ENCODE measurements around the gene EPOP. TPM values are rescaled to one million over a fixed set of nuclear protein-coding genes. Genes with fewer than 3 reads are reported as not detected.
A peak's percentile ranks its signal among the peaks of the same experiment; 100 is the strongest.

Gene EPOP
- total and polyA plus RNA-seq, 2 of the 13 experiments (the other 11 are each of a cell fraction or from before 2014, with no cell fraction given) = 14.7 to 37.8 TPM

DNA sequence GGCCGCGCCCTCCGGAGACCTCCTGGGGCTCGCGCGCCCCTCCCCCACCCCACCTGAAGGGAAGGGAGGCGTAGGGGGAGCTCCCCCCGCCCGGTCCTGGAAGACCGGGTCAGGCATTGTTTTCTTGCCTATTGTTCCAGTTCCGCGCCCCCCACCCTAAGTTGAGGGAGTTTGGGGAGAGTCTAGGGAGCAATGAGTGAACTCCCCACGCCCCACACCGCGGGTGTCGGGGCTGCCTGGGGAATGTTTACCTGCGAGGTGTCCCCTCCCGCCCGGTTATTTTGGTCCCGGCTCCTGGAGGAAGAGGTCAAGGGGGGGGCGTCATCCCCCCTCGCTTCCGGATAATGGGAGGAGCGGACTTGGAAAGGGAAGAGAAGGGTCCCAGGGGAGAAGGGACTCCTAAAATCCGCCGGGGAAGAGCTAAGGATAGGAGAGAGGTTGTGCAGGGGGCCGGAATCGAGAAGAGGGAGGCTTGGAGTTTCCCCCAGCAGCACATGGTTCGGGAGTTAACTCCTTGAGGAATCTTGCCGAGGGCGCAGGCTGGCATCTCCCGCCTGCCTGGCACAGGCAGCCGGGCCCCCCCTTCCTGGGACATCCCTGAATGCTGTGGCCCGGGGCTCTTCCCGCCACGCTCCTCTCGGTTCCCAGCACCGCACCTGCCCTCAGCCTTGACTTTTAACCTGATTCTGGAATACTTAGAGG lies 31.2 kb upstream of the EPOP start (continued):
- TF ChIP-seq, protein P1, sequence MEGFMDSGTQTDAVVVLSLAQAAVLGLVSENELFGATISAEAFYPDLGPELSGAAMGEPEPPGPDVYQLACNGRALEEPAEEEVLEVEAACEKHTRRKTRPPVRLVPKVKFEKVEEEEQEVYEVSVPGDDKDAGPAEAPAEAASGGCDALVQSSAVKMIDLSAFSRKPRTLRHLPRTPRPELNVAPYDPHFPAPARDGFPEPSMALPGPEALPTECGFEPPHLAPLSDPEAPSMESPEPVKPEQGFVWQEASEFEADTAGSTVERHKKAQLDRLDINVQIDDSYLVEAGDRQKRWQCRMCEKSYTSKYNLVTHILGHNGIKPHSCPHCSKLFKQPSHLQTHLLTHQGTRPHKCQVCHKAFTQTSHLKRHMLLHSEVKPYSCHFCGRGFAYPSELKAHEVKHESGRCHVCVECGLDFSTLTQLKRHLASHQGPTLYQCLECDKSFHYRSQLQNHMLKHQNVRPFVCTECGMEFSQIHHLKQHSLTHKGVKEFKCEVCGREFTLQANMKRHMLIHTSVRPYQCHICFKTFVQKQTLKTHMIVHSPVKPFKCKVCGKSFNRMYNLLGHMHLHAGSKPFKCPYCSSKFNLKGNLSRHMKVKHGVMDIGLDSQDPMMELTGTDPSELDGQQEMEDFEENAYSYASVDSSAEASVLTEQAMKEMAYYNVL (CRISPR knock-in tag; IDR thresholded peaks at IDR 0.05; ENCODE audit: borderline replicate concordance) = 0 out of 2 replicates have a peak, but pooled peaks have one; percentile 36
- TF ChIP-seq, protein P2, sequence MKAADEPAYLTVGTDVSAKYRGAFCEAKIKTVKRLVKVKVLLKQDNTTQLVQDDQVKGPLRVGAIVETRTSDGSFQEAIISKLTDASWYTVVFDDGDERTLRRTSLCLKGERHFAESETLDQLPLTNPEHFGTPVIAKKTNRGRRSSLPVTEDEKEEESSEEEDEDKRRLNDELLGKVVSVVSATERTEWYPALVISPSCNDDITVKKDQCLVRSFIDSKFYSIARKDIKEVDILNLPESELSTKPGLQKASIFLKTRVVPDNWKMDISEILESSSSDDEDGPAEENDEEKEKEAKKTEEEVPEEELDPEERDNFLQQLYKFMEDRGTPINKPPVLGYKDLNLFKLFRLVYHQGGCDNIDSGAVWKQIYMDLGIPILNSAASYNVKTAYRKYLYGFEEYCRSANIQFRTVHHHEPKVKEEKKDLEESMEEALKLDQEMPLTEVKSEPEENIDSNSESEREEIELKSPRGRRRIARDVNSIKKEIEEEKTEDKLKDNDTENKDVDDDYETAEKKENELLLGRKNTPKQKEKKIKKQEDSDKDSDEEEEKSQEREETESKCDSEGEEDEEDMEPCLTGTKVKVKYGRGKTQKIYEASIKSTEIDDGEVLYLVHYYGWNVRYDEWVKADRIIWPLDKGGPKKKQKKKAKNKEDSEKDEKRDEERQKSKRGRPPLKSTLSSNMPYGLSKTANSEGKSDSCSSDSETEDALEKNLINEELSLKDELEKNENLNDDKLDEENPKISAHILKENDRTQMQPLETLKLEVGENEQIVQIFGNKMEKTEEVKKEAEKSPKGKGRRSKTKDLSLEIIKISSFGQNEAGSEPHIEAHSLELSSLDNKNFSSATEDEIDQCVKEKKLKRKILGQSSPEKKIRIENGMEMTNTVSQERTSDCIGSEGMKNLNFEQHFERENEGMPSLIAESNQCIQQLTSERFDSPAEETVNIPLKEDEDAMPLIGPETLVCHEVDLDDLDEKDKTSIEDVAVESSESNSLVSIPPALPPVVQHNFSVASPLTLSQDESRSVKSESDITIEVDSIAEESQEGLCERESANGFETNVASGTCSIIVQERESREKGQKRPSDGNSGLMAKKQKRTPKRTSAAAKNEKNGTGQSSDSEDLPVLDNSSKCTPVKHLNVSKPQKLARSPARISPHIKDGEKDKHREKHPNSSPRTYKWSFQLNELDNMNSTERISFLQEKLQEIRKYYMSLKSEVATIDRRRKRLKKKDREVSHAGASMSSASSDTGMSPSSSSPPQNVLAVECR (CRISPR knock-in tag; IDR thresholded peaks at IDR 0.05; ENCODE audit: borderline replicate concordance) = peak; percentile 66
- TF ChIP-seq CEBPB (IDR thresholded peaks at IDR 0.05; ENCODE audit: borderline replicate concordance, low read depth, low read length) (no peak), NCOA1 (CRISPR knock-in tag; IDR thresholded peaks at IDR 0.05) (peak; percentile 75), SYNCRIP (IDR thresholded peaks at IDR 0.05; ENCODE audit: insufficient read depth, low read depth, low read length) (no peak), SRSF4 (IDR thresholded peaks at IDR 0.05; ENCODE audit: low read depth, low read length, poor library complexity, severe bottlenecking) (no peak), RCOR2 (CRISPR knock-in tag; IDR thresholded peaks at IDR 0.05) (no peak), MZF1 (CRISPR knock-in tag; IDR thresholded peaks at IDR 0.05; ENCODE audit: borderline replicate concordance) (no peak), ZNF792 (CRISPR knock-in tag; IDR thresholded peaks at IDR 0.05) (no peak), SP1 (IDR thresholded peaks at IDR 0.05) (no peak), SP1 (CRISPR knock-in tag; IDR thresholded peaks at IDR 0.05) (no peak)
- TF ChIP-seq, protein P3, sequence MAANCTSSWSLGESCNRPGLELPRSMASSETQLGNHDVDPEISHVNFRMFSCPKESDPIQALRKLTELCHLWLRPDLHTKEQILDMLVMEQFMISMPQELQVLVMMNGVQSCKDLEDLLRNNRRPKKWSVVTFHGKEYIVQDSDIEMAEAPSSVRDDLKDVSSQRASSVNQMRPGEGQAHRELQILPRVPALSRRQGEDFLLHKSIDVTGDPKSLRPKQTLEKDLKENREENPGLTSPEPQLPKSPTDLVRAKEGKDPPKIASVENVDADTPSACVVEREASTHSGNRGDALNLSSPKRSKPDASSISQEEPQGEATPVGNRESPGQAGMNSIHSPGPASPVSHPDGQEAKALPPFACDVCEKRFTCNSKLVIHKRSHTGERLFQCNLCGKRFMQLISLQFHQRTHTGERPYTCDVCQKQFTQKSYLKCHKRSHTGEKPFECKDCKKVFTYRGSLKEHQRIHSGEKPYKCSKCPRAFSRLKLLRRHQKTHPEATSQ (CRISPR knock-in tag; IDR thresholded peaks at IDR 0.05; ENCODE audit: borderline replicate concordance) = no peak
- TF ChIP-seq, protein P4, sequence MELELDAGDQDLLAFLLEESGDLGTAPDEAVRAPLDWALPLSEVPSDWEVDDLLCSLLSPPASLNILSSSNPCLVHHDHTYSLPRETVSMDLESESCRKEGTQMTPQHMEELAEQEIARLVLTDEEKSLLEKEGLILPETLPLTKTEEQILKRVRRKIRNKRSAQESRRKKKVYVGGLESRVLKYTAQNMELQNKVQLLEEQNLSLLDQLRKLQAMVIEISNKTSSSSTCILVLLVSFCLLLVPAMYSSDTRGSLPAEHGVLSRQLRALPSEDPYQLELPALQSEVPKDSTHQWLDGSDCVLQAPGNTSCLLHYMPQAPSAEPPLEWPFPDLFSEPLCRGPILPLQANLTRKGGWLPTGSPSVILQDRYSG (CRISPR knock-in tag; IDR thresholded peaks at IDR 0.05) = 0 out of 2 replicates have a peak, but pooled peaks have one; percentile 9
- TF ChIP-seq, protein P5, sequence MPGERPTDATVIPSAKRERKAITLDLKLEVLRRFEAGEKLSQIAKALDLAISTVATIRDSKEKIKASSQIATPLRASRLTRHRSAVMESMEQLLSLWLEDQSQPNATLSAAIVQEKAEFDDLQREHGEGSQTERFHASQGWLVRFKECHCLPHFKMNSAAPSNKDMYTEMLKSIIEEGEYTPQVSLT (CRISPR knock-in tag; IDR thresholded peaks at IDR 0.05; ENCODE audit: borderline replicate concordance, low read depth) = no peak
- TF ChIP-seq, protein P6, sequence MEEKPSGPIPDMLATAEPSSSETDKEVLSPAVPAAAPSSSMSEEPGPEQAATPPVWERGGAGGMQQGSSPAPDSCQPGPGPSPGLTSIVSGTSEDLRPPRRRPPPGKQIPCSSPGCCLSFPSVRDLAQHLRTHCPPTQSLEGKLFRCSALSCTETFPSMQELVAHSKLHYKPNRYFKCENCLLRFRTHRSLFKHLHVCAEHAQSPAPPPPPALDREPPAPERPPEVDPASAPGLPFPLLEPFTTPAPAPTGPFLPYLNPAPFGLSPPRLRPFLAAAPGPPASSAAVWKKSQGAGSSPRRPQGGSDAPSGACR (CRISPR knock-in tag; IDR thresholded peaks at IDR 0.05) = peak; percentile 87; the same call in 1 of the 2 replicates
